ENCODE data around the gene SPECC1. TPM values are rescaled to one million over a fixed set of nuclear protein-coding genes. Genes with fewer than 3 reads are reported as not detected.

SPECC1 gene
- total and polyA plus RNA-seq, 2 of the 4 experiments (the other 2 are of a cell fraction), result 16.9 to 26.2 TPM

GRCh38 chr17:20235747-20236146 is 226.6 kb downstream of the SPECC1 start:
- Histone ChIP-seq H4K91ac (ENCODE audit: insufficient read depth, low read depth, low read length) (no peak overlapping the region), H4K5ac (ENCODE audit: low read depth, low read length) (no peak overlapping the region), H3K4me2 (ENCODE audit: low read depth, low read length) (no peak overlapping the region), H2BK120ac (ENCODE audit: low read depth, low read length) (no peak overlapping the region), H3K4me3 (ENCODE audit: insufficient read depth, low read depth, low read length) (no peak overlapping the region), H3K9me3 (ENCODE audit: control insufficient read depth, insufficient read depth, low read length) (no peaks in the 10 kb centered on the region), H3K56ac (ENCODE audit: extremely low read depth, insufficient read depth, low read length) (no peak overlapping the region), H3K36me3 (ENCODE audit: control insufficient read depth, insufficient read depth, low read length) (peaks cover 29% of the 10 kb centered on the region), H2BK5ac (ENCODE audit: low read depth, low read length, poor library complexity, severe bottlenecking) (no peak overlapping the region), H3K14ac (replicated peaks; ENCODE audit: low read depth, low read length) (no peak overlapping the region), H2AK5ac (ENCODE audit: low read depth, low read length) (no peak overlapping the region), H3K4me1 (ENCODE audit: control insufficient read depth, insufficient read depth, low read length) (no peaks in the 10 kb centered on the region), H3K27me3 (ENCODE audit: control insufficient read depth, insufficient read depth, low read length) (no peaks in the 10 kb centered on the region), H3K9ac (ENCODE audit: low read depth, low read length) (no peak overlapping the region), H3K79me1 (ENCODE audit: low read depth in 1 of 2, low read length in 2 of 2) (peaks cover 0 to 10% of the 10 kb centered on the region in 2 experiments; a peak in 2 of 4 replicates), H4K8ac (ENCODE audit: low read depth in 2 of 2, low read length in 2 of 2) (no peak overlapping the region), H2AK9ac (replicated peaks; ENCODE audit: low read depth, low read length, poor library complexity) (no peak overlapping the region), H3K9me1 (ENCODE audit: insufficient read depth, low read length) (peaks cover under 1% of the 10 kb centered on the region; the same call in 1 of the 2 replicates), H2AFZ (replicated peaks; ENCODE audit: low read length, poor library complexity) (no peak overlapping the region), H3K27ac (ENCODE audit: insufficient read depth, low read length) (no peak overlapping the region), H2BK15ac (ENCODE audit: low read depth, low read length) (no peak overlapping the region), H2BK20ac (ENCODE audit: low read depth, low read length) (no peak overlapping the region), H3K18ac (ENCODE audit: low read depth, low read length) (no peak overlapping the region), H3K23ac (ENCODE audit: low read depth, low read length) (no peak overlapping the region), H3K4ac (ENCODE audit: low read depth, low read length) (no peak overlapping the region), H4K20me1 (ENCODE audit: insufficient read depth, low read length) (no peaks in the 10 kb centered on the region)
- dilution Hi-C loops (cut with HindIII; ENCODE audit: low sequenced_read_pairs, unreplicated experiment), result no loop called here
- ATAC-seq (ENCODE audit: low read depth) (no peak), DNase-seq (no peak)
- BruUV-seq (replicated peaks), result no TSS peak
- 67% methylated on average over 4 of the region's 6 CpGs; no CpG with 5 or more reads in 1 of the 2 experiments for WGBS, 2 experiments (ENCODE audit: extremely low coverage in 2 of 2, insufficient read length in 1 of 2)
- TF ChIP-seq FOS (IDR thresholded peaks at IDR 0.05; ENCODE audit: low read depth, low read length) (no peak), MXI1 (IDR thresholded peaks at IDR 0.05; ENCODE audit: borderline replicate concordance, low read depth, low read length) (no peak), RCOR1 (IDR thresholded peaks at IDR 0.05; ENCODE audit: insufficient replicate concordance, low read length) (no peak), BHLHE40 (IDR thresholded peaks at IDR 0.05; ENCODE audit: low read depth, low read length) (no peak), CTCF (conservative IDR thresholded peaks at IDR 0.05; ENCODE audit: low read depth, low read length) (no peak), RAD21 (IDR thresholded peaks at IDR 0.05; ENCODE audit: low read length) (no peak), POLR2A (IDR thresholded peaks at IDR 0.05; ENCODE audit: low read depth, low read length) (no peak), MAFK (IDR thresholded peaks at IDR 0.05; ENCODE audit: low read depth, low read length) (no peak), MAZ (IDR thresholded peaks at IDR 0.05; ENCODE audit: borderline replicate concordance, low read depth, low read length) (no peak), RFX5 (IDR thresholded peaks at IDR 0.05; ENCODE audit: low read depth, low read length) (no peak), CEBPB (IDR thresholded peaks at IDR 0.05; ENCODE audit: low read depth, low read length) (no peak), SMC3 (IDR thresholded peaks at IDR 0.05; ENCODE audit: low read depth, low read length) (no peak), NFE2L2 (IDR thresholded peaks at IDR 0.05; ENCODE audit: low read depth, low read length) (no peak), CHD1 (IDR thresholded peaks at IDR 0.05; ENCODE audit: low read depth, low read length) (no peak), ELK1 (IDR thresholded peaks at IDR 0.05; ENCODE audit: borderline replicate concordance, low read depth, low read length) (no peak), USF2 (IDR thresholded peaks at IDR 0.05; ENCODE audit: low read depth, low read length) (no peak)
- in situ Hi-C loops (cut with MboI; ENCODE audit: low sequenced_read_pairs), result no loop called here
- CTCF ChIA-PET, result no interaction called here
- intact Hi-C loops (cut with micrococcal nuclease), result no loop called here
- POLR2A ChIA-PET (ENCODE audit: unreplicated experiment), result no interaction called here

All from IMR-90 (cell line).